Erythroblast (primary cell): ENCODE measurements around the gene NEDD4L.

Source experiments
- GATA1 ChIP-seq: IDR thresholded peaks from 2 replicates; pipeline ENCODE4 v1.6.1; 2011; ENCODE audit warnings: low read depth, mild to moderate bottlenecking, control low read depth, low read length, moderate library complexity
- POLR2A ChIP-seq: IDR thresholded peaks from 2 replicates; pipeline ENCODE4 v1.6.1; 2011; ENCODE audit warnings: mild to moderate bottlenecking, low read length

DNA sequence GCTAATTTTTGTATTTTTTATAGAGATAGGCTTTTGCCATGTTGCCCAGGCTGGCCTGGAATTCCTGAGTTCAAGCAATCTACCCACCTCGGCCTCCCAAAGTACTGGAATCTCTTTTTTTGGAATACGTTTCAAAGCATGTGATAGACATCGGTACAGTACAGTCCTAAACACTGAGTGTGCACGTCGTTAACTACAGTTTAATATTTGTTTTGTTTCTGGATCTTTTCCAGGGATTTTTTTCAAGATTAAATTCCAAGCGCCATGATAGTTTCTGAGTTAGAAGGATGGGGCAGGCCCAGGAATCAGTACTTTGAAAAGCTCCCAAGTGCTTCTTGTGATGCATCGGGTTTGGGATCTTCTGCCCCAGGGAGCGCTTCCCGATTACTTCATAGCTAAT is 33.3 kb downstream of the NEDD4L start:
- TF ChIP-seq POLR2A: no peak
- TF ChIP-seq GATA1: no peak
